GM18867 (cell line): ENCODE measurements around the gene RRBP1.

Experiments used
- ATAC-seq: cut with Tn5 transposase; IDR thresholded peaks from one replicate; pipeline ENCODE4 v1.9.1; 2021; ENCODE audit warnings: mild to moderate bottlenecking, moderate library complexity; ENCODE audit not compliant: unreplicated experiment

Gene RRBP1

GRCh38 chr20:17648315-17648646 lies 33.8 kb downstream of the RRBP1 start:
- no peak for ATAC-seq

- ATAC-seq = no peak
Observed at GRCh38 chr20:17647391-17648314, 34.4 kb downstream of the RRBP1 start.

GRCh38 chr20:17646961-17647301 lies 35.1 kb downstream of the RRBP1 start:
- no peak for ATAC-seq

DNA sequence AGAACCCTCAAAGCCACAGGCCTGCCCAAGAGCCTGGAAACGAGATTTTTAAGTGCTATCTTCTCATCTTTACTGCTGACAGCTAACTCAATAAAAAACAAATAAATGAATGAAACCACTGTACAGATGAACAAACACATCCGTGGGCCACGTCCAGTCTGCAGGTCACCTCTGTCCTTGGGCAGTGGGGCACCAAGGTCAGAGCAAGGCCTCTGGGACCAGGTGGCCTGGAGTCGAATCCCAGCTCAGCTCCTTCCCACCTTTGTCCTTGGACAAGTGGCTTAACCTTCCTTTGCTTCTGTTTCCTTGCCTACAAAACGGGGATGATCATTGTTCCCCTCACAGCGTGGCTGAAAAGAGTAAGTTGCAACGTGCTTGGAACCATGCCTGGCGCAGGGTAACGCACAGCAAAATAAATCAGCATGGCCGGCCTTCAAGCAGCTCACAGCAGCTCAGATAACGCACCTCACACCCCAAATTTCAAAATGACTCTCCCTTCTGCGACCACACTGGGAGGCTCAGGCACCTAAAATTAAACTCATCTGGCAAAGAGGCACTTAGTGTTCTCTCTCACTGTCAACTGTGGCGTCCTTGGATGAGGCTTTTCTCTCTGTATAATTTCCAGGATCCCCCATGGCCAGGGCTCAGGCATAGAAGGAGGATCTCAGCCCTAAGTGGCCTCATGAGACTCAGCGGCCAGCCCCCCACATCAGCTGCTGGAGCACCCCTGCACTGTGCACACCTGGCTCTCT lies 35.7 kb downstream of the RRBP1 start:
- no peak for ATAC-seq

- ATAC-seq = no peak
Observed at GRCh38 chr20:17645546-17646208, 36.4 kb downstream of the RRBP1 start.

GRCh38 chr20:17645010-17645409 lies 37.0 kb downstream of the RRBP1 start:
- no peak for ATAC-seq

DNA sequence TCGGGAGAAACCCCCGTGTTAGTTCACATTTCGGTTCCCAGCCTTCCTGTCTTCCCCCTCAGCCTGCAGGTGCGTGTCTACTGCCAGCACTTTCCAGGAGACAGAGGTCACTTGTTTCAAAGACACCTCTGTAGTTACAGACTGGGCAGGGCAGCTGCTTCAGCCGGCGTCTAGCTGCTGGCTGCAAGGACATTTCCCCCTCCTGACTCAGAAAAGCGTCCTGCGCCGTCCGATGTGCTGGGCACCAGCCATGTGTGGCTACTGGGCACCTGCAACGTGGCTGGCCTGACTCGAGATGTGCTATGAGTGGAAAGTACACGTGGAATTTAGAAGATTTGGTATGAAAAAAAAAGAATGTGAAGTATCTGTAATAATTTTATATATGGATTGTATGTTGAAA lies 37.6 kb downstream of the RRBP1 start:
- ATAC-seq = no peak

- no peak for ATAC-seq
Observed at GRCh38 chr20:17643531-17644188, 38.4 kb downstream of the RRBP1 start.

- ATAC-seq = no peak
Observed at GRCh38 chr20:17642404-17643269, 39.4 kb downstream of the RRBP1 start.

DNA sequence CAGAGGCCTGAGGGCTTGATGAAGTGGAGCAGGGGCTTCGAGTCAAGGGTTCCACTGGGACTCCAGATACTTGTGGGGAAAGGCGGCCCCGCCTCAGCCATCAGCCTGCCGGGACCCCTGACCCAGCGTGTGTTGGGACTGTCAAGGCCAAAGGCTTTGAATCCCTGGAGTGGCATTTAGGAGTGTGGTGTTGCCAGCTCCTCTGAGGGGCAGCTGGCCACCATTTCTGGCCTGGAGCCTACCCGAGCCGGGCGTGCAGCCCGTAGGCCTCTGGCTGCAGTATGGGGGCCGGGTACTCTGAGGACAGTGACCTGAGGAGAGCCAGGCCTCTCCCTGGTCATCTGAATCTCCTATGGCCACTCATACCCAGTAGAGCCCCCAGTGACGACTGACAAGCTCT lies 40.0 kb downstream of the RRBP1 start:
- no peak for ATAC-seq

DNA sequence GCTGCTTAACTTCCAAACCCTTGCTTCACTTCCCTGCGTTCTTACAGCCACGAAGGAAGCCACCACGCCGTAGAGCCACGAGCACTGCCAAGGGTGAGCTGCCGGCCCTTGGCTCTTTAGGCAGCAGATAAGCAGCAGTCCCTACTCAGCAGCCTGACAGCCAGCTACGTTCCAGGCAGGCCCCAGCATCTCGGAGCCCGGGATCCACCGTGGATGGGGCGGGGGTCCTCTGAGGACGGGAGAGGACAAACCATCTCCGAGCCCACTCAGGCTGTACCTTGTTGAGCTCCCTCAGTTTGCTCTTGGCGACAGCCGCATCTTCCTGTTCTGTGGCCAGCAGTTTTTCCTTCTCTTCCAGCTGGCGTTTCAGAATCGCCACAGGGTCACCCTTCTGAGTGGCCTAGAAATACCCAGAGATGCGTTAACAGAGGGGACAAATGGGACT lies 40.5 kb downstream of the RRBP1 start:
- ATAC-seq = no peak

GRCh38 chr20:17640875-17641378 lies 41.1 kb downstream of the RRBP1 start:
- ATAC-seq = no peak

GRCh38 chr20:17640146-17640874 lies 41.7 kb downstream of the RRBP1 start:
- ATAC-seq = no peak

- no peak for ATAC-seq
Observed at GRCh38 chr20:17638835-17639407, 43.1 kb downstream of the RRBP1 start.

DNA sequence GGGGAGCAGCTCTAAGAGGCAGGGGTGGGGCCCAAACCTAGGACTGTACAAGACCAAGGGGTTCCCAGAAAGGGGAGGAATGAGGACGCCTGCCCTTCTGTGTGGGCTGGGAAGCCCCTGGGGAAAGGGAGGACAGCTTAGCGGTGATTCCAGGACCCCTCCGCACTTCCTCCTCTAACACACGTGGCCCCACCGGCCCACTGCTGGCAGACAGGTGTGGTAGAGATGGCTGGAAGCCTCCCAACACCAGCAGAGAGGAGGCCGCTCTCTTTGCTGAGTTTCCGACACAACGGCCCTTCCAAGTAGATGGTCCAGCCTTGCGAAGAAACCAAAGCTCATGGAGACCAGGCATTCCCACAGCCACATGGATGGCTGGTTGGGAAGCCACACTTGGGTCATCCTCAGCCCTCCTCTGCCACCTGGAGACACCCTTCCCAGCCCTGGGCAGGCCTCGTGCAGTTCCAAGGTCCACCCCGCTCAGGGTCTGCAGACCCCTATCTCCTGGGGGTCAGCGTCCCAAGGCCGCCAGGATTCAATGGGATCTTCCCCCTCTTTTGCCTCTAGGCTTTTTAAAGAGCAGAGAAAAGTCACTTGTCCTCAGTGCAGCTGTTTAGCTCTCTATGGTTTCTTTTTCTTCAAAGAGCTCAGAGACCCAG lies 43.9 kb downstream of the RRBP1 start:
- no peak for ATAC-seq

- ATAC-seq = no peak
Observed at GRCh38 chr20:17637413-17637780, 44.6 kb downstream of the RRBP1 start.

- no peak for ATAC-seq
Observed at GRCh38 chr20:17636523-17637412, 45.3 kb downstream of the RRBP1 start.
